ENCODE data around the gene SLC26A8. TPM values are rescaled to one million over a fixed set of nuclear protein-coding genes. Genes with fewer than 3 reads are reported as not detected.
A peak's percentile ranks its signal among the peaks of the same experiment; 100 is the strongest.

The SLC26A8 gene
- total and polyA plus RNA-seq, 2 of the 13 experiments (the other 11 are each of a cell fraction or from before 2014, with no cell fraction given), result 0.46 TPM; not detected in 1

DNA sequence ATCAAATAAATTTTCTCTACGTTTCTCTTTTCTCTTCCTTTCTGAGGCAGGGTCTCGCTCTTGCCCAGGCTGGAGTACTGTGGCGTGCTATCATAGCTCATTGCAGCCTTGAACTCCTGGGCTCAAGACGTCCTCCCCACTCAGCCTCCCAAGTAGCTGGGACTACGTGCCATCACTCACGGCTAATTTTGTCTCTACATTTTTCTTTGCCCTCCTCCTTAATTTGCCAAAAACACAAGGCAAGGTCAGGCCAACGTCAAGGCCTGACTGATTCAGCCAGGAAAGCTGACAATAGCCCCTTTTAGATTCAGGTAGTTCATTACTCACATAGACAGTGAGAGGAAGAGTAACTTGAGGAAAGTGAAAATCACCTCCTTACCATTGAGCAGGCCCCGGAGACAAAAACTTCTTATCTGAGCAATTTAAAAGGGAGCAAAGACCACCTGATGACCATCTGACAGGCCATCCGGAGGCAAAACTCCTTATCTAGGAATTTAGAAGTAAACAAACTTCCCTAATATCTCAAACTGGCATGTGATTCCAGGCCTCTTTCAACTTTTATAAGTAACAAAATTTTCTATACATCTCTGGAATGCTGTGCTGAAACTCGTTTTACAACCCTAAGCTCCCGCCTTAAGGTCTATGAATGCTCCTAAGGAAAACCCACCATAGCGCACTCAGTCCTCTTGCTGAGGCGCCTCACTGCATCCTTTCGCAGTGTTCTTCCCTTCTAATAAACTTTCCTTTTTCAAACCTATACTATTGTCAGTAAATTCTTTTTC, 61.5 kb downstream of the SLC26A8 start (continued):
- TF ChIP-seq ZNF362 (CRISPR knock-in tag; IDR thresholded peaks at IDR 0.05; ENCODE audit: borderline replicate concordance) (0 out of 2 replicates have a peak, but pooled peaks have one; percentile 13), SMAD1 (CRISPR knock-in tag; IDR thresholded peaks at IDR 0.05; ENCODE audit: borderline replicate concordance, low read depth) (no peak), GATAD2A (CRISPR knock-in tag; IDR thresholded peaks at IDR 0.05) (0 out of 2 replicates have a peak, but pooled peaks have one; percentile 9), ATM (IDR thresholded peaks at IDR 0.05; ENCODE audit: borderline replicate concordance) (no peak), SOX6 (IDR thresholded peaks at IDR 0.05) (no peak), SOX6 (CRISPR knock-in tag; IDR thresholded peaks at IDR 0.05) (no peak; the same call in 1 of the 2 replicates), ZNF513 (CRISPR knock-in tag; conservative IDR thresholded peaks at IDR 0.05) (no peak), FOXA3 (CRISPR knock-in tag; IDR thresholded peaks at IDR 0.05) (peak; percentile 12; the same call in 1 of the 2 replicates), ZNF496 (CRISPR knock-in tag; IDR thresholded peaks at IDR 0.05; ENCODE audit: insufficient replicate concordance) (no peak), ZFY (CRISPR knock-in tag; IDR thresholded peaks at IDR 0.05) (no peak; the same call in 1 of the 2 replicates), ZSCAN12 (CRISPR knock-in tag; IDR thresholded peaks at IDR 0.05) (no peak), TBP (CRISPR knock-in tag; IDR thresholded peaks at IDR 0.05) (no peak), LRRFIP1 (CRISPR knock-in tag; conservative IDR thresholded peaks at IDR 0.05) (no peak), PRMT3 (CRISPR knock-in tag; IDR thresholded peaks at IDR 0.05; ENCODE audit: borderline replicate concordance, low read depth) (no peak), ZNF124 (CRISPR knock-in tag; IDR thresholded peaks at IDR 0.05) (no peak)
- TF ChIP-seq, protein P1, sequence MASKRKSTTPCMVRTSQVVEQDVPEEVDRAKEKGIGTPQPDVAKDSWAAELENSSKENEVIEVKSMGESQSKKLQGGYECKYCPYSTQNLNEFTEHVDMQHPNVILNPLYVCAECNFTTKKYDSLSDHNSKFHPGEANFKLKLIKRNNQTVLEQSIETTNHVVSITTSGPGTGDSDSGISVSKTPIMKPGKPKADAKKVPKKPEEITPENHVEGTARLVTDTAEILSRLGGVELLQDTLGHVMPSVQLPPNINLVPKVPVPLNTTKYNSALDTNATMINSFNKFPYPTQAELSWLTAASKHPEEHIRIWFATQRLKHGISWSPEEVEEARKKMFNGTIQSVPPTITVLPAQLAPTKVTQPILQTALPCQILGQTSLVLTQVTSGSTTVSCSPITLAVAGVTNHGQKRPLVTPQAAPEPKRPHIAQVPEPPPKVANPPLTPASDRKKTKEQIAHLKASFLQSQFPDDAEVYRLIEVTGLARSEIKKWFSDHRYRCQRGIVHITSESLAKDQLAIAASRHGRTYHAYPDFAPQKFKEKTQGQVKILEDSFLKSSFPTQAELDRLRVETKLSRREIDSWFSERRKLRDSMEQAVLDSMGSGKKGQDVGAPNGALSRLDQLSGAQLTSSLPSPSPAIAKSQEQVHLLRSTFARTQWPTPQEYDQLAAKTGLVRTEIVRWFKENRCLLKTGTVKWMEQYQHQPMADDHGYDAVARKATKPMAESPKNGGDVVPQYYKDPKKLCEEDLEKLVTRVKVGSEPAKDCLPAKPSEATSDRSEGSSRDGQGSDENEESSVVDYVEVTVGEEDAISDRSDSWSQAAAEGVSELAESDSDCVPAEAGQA (IDR thresholded peaks at IDR 0.05; ENCODE audit: low read depth), result peak; percentile 34; the same call in 1 of the 2 replicates
- TF ChIP-seq, protein P1 (CRISPR knock-in tag; IDR thresholded peaks at IDR 0.05; ENCODE audit: borderline replicate concordance), result no peak
